PFSK-1 (cell line): ENCODE results near the gene SFMBT2.

ENCODE experiments used
- FOXP2 ChIP-seq: optimal IDR thresholded peaks from 2 replicates; pipeline ENCODE3; 2011; ENCODE audit warnings: borderline replicate concordance, control low read depth, inconsistent platforms; ENCODE audit not compliant: insufficient read depth; ENCODE audit errors: extremely low read length, extremely low read depth
- POLR2AphosphoS5 ChIP-seq: IDR thresholded peaks from 2 replicates; pipeline ENCODE4 v1.6.1; 2012; ENCODE audit warnings: low read depth, mild to moderate bottlenecking, control low read depth, low read length, moderate library complexity
- REST ChIP-seq, 2 experiments: IDR thresholded peaks; 2 replicates each; pipeline versions ENCODE4 v1.6.1 to v1.8.0; 2011 to 2012; ENCODE audit warnings: low read depth in 2 of 2, low read length in 2 of 2, control low read depth in 1 of 2, inconsistent platforms in 1 of 2, mild to moderate bottlenecking in 1 of 2, moderate library complexity in 1 of 2; ENCODE audit not compliant: insufficient read depth in 1 of 2
- SIN3A ChIP-seq: IDR thresholded peaks from 2 replicates; pipeline ENCODE4 v1.6.1; 2012; ENCODE audit warnings: mild to moderate bottlenecking, low read length, moderate library complexity, borderline replicate concordance; ENCODE audit not compliant: insufficient read depth
- TAF1 ChIP-seq: IDR thresholded peaks from 2 replicates; pipeline ENCODE4 v1.6.1; 2012; ENCODE audit warnings: low read length, control low read depth, borderline replicate concordance; ENCODE audit not compliant: insufficient read depth

The SFMBT2 gene

GRCh38 chr10:7274293-7274692 is 136.5 kb downstream of the SFMBT2 start:
- TF ChIP-seq FOXP2, result no peak
- TF ChIP-seq SIN3A, result no peak
- TF ChIP-seq POLR2AphosphoS5, result no peak
- no peak for TF ChIP-seq REST (IDR thresholded peaks at IDR 0.05; ENCODE audit: insufficient read depth in 1 of 2, low read depth in 2 of 2, low read length in 2 of 2)
- no peak for TF ChIP-seq TAF1

GRCh38 chr10:7272008-7272407 is 138.8 kb downstream of the SFMBT2 start:
- TF ChIP-seq FOXP2 (no peak), SIN3A (no peak), TAF1 (no peak), POLR2AphosphoS5 (no peak), REST (IDR thresholded peaks at IDR 0.05; ENCODE audit: insufficient read depth in 1 of 2, low read depth in 2 of 2, low read length in 2 of 2) (no peak)

- TF ChIP-seq POLR2AphosphoS5 (no peak), SIN3A (no peak), TAF1 (no peak), FOXP2 (no peak), REST (IDR thresholded peaks at IDR 0.05; ENCODE audit: insufficient read depth in 1 of 2, low read depth in 2 of 2, low read length in 2 of 2) (no peak)
Measured at GRCh38 chr10:7269988-7270387, 140.8 kb downstream of the SFMBT2 start.

GRCh38 chr10:7267142-7267541 is 143.7 kb downstream of the SFMBT2 start:
- TF ChIP-seq POLR2AphosphoS5 (no peak), REST (IDR thresholded peaks at IDR 0.05; ENCODE audit: insufficient read depth in 1 of 2, low read depth in 2 of 2, low read length in 2 of 2) (no peak), SIN3A (no peak), FOXP2 (no peak)

GRCh38 chr10:7265396-7266123 is 145.3 kb downstream of the SFMBT2 start:
- TF ChIP-seq FOXP2 (no peak), SIN3A (no peak), TAF1 (no peak), REST (IDR thresholded peaks at IDR 0.05; ENCODE audit: insufficient read depth in 1 of 2, low read depth in 2 of 2, low read length in 2 of 2) (no peak), POLR2AphosphoS5 (no peak)
